Natural killer cell (primary cell): ENCODE measurements around the gene PRRC2B. TPM values are rescaled to one million over a fixed set of nuclear protein-coding genes. Genes with fewer than 3 reads are reported as not detected.

Source experiments
- ATAC-seq, 3 donors: fragments of 150-1000 bp in 2 of 3; fragments of 200-7000 bp in 1 of 3; cut with Tn5 transposase; 1 replicate in 1 of 3; 2 replicates in 2 of 3; pipeline ENCODE4 v1.10.0; 2021; ENCODE audit warnings: mild to moderate bottlenecking in 2 of 3, moderate library complexity in 2 of 3
- DNase-seq, 2 donors: peaks; one replicate each; pipeline versions ENCODE4 v3.0.0 to v3.0.0-alpha.2; 2013 to 2021; ENCODE audit warnings: mixed read lengths in 1 of 2
- H3K27ac ChIP-seq: one replicate; pipeline ENCODE4 v1.5.1; 2013; ENCODE audit warnings: mild to moderate bottlenecking, low read length
- H3K27me3 ChIP-seq: one replicate; pipeline ENCODE4 v1.6.1; 2013; ENCODE audit warnings: low read length; ENCODE audit not compliant: control insufficient read depth, insufficient read depth
- H3K36me3 ChIP-seq: one replicate; pipeline ENCODE4 v1.6.1; 2013; ENCODE audit warnings: low read length; ENCODE audit not compliant: control insufficient read depth, insufficient read depth
- H3K4me1 ChIP-seq: one replicate; pipeline ENCODE4 v1.6.1; 2013; ENCODE audit warnings: low read length; ENCODE audit not compliant: control insufficient read depth, insufficient read depth
- H3K4me3 ChIP-seq: one replicate; pipeline ENCODE4 v1.5.1; 2013; ENCODE audit warnings: low read length
- H3K9me3 ChIP-seq: one replicate; pipeline ENCODE4 v1.6.1; 2013; ENCODE audit warnings: low read length; ENCODE audit not compliant: control insufficient read depth, insufficient read depth
- H3K27ac Mint-ChIP-seq, 2 donors: one replicate each; pipeline ENCODE4 v1.8.0; 2022; ENCODE audit warnings: mild to moderate bottlenecking in 2 of 2, mixed read lengths in 2 of 2, moderate library complexity in 1 of 2
- H3K27me3 Mint-ChIP-seq, 2 donors: one replicate each; pipeline ENCODE4 v1.8.0; 2022; ENCODE audit warnings: low read depth in 2 of 2, mixed read lengths in 2 of 2
- H3K36me3 Mint-ChIP-seq: one replicate; pipeline ENCODE4 v1.8.0; 2022; ENCODE audit warnings: mixed read lengths
- H3K4me1 Mint-ChIP-seq, 2 donors: one replicate each; pipeline ENCODE4 v1.8.0; 2022; ENCODE audit warnings: mixed read lengths in 2 of 2
- H3K4me3 Mint-ChIP-seq: one replicate; pipeline ENCODE4 v1.8.0; 2022; ENCODE audit warnings: mild to moderate bottlenecking, moderate library complexity, mixed read lengths
- H3K9me3 Mint-ChIP-seq, 2 donors: one replicate each; pipeline ENCODE4 v1.8.0; 2022; ENCODE audit warnings: mixed read lengths in 2 of 2
- WGBS: methylation state at CpG from one replicate; pipeline ENCODE4 v1.1.7; 2013; ENCODE audit warnings: missing lambda C conversion rate; ENCODE audit not compliant: insufficient coverage; 5-methylcytosine and 5-hydroxymethylcytosine counted together
- intact Hi-C: fragments of 100-400 bp; cut with micrococcal nuclease; formaldehyde crosslinking; loops from one replicate; pipeline ENCODE4 v1.14.2; 2022
- total RNA-seq, 4 donors: library from RNA; stranded (reverse); fragments of 120-200 nt in 1 of 4; gene quantifications; one replicate each; pipeline versions ENCODE4 v1.2.3 to v1.2.4, GENCODE V29; 2013 to 2022
- TF ChIP-seq, protein P1 (sequence below): fragments of 200-600 bp; IDR thresholded peaks from one replicate; pipeline ENCODE4 v1.8.0; 2022; ENCODE audit warnings: antibody characterized with exemption

PRRC2B gene
- total RNA-seq, 3 donors from 2014 or later (not counting 1 experiment from before 2014, with no cell fraction given): 249 to 275 (median 274) TPM

DNA sequence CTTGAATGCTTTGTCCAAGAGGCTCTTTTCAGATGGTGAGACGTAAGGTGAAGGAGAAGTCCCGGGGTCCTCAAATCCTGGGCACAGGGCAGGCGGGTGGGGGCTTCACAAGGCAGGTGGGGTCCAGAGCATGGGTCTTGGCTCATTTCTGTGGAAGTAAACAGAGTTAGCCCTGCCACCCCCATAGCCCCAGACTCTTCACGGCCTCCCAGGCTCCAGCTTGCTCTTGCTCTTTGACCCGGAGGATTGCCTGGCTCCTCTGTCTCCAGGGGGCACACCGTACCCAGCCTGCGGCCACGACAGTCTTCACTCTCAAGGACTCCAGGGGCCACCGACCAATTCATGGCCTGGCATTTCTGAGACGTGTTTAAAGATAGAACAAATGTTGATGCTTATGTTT, 80.0 kb downstream of the PRRC2B start:
- H3K27me3 Mint-ChIP-seq: no peaks in the 10 kb centered on the region
- TF ChIP-seq, protein P1, sequence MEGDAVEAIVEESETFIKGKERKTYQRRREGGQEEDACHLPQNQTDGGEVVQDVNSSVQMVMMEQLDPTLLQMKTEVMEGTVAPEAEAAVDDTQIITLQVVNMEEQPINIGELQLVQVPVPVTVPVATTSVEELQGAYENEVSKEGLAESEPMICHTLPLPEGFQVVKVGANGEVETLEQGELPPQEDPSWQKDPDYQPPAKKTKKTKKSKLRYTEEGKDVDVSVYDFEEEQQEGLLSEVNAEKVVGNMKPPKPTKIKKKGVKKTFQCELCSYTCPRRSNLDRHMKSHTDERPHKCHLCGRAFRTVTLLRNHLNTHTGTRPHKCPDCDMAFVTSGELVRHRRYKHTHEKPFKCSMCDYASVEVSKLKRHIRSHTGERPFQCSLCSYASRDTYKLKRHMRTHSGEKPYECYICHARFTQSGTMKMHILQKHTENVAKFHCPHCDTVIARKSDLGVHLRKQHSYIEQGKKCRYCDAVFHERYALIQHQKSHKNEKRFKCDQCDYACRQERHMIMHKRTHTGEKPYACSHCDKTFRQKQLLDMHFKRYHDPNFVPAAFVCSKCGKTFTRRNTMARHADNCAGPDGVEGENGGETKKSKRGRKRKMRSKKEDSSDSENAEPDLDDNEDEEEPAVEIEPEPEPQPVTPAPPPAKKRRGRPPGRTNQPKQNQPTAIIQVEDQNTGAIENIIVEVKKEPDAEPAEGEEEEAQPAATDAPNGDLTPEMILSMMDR: no peak
- Histone ChIP-seq H3K27ac (no peak overlapping the region), H3K27me3 (no peaks in the 10 kb centered on the region), H3K4me1 (no peaks in the 10 kb centered on the region), H3K4me3 (no peak overlapping the region), H3K36me3 (peaks cover 93% of the 10 kb centered on the region), H3K9me3 (no peaks in the 10 kb centered on the region)
- 95% methylated on average over 10 of the region's 10 CpGs for WGBS
- no peak for ATAC-seq
- peaks cover 10 to 20% of the 10 kb centered on the region in 2 donors for H3K4me1 Mint-ChIP-seq
- DNase-seq: no peak
- peak overlapping the region in 1 of 2 donors; percentile 73 for H3K27ac Mint-ChIP-seq
- peaks cover 11% of the 10 kb centered on the region for H3K36me3 Mint-ChIP-seq
- H3K9me3 Mint-ChIP-seq: no peaks in the 10 kb centered on the region
- intact Hi-C loops: no loop called here
- H3K4me3 Mint-ChIP-seq: no peak overlapping the region

DNA sequence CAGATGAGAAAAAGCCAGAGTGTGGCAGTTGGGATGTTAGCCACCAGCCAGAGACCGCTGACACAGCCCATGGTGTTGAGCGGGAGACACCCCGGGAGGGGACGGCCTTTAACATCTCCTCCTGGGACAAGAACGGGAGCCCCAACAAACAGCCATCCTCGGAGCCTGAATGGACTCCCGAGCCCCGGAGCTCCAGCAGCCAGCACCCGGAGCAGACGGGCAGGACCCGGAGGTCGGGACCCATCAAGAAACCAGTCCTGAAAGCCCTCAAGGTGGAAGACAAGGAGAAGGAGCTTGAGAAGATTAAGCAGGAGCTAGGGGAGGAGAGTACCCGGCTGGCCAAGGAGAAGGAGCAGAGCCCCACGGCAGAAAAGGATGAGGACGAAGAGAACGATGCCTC, 80.8 kb downstream of the PRRC2B start:
- Mint-ChIP-seq H3K4me1 (peaks cover 7 to 19% of the 10 kb centered on the region in 2 donors), H3K27ac (peak overlapping the region in 1 of 2 donors; percentile 73), H3K27me3 (no peaks in the 10 kb centered on the region), H3K9me3 (no peaks in the 10 kb centered on the region), H3K36me3 (peaks cover 18% of the 10 kb centered on the region), H3K4me3 (peak overlapping the region; percentile 9)
- no peaks in the 10 kb centered on the region for H3K9me3 ChIP-seq
- intact Hi-C loops: no loop called here
- ATAC-seq: no peak
- WGBS: 96% methylated on average over 13 of the region's 16 CpGs
- H3K4me1 ChIP-seq: no peaks in the 10 kb centered on the region
- TF ChIP-seq, protein P1: no peak
- H3K4me3 ChIP-seq: no peak overlapping the region
- DNase-seq: no peak
- peaks cover 95% of the 10 kb centered on the region for H3K36me3 ChIP-seq
- no peaks in the 10 kb centered on the region for H3K27me3 ChIP-seq
- H3K27ac ChIP-seq: no peak overlapping the region

DNA sequence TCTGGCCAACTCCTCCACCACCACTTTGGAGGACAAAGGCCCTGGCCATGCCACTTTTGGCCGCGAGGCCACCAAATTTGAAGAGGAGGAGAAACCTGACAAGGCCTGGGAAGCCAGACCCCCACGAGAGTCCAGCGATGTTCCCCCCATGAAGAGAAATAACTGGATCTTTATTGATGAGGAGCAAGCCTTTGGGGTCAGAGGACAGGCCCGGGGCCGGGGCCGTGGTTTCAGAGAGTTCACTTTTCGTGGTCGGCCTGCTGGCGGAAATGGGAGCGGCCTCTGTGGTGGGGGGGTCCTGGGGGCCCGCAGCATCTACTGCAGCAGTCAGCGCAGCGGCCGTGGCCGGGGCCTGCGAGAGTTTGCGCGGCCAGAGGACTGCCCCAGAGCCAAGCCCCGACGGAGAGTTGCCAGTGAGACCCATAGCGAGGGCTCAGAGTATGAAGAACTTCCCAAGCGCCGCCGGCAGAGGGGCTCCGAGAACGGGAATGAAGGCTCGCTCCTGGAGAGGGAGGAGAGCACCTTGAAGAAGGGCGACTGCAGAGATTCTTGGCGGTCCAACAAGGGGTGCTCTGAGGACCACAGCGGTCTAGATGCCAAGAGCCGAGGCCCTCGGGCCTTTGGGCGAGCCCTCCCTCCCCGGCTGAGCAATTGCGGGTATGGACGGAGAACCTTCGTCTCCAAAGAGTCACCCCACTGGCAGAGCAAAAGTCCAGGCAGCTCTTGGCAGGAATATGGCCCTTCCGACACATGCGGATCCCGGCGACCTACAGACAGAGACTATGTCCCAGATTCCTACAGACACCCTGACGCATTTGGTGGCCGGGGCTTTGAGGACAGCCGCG, 81.4 kb downstream of the PRRC2B start:
- no peaks in the 10 kb centered on the region for H3K27me3 Mint-ChIP-seq

More for the DNA sequence above, 81.4 kb downstream of the PRRC2B start:
- Histone ChIP-seq H3K36me3 (peaks cover 94% of the 10 kb centered on the region), H3K4me3 (no peak overlapping the region), H3K9me3 (no peaks in the 10 kb centered on the region), H3K4me1 (no peaks in the 10 kb centered on the region), H3K27me3 (no peaks in the 10 kb centered on the region), H3K27ac (no peak overlapping the region)
- Mint-ChIP-seq H3K36me3 (peaks cover 18% of the 10 kb centered on the region), H3K4me1 (peaks cover under 1 to 13% of the 10 kb centered on the region in 2 donors), H3K27ac (peak overlapping the region in 1 of 2 donors; percentile 73), H3K9me3 (no peaks in the 10 kb centered on the region), H3K4me3 (peak overlapping the region; percentile 9)
- 92% methylated on average over 46 of the region's 46 CpGs for WGBS
- DNase-seq: no peak
- intact Hi-C loops: no loop called here
- no peak for ATAC-seq
- TF ChIP-seq, protein P1: no peak
